Thyroid gland (tissue), 4 donors: Measurements from ENCODE around the gene SYTL3. TPM values are rescaled to one million over a fixed set of nuclear protein-coding genes. Genes with fewer than 3 reads are reported as not detected.
"Not testable (repeated sequence)": the region's sequence is repeated elsewhere in the genome, so short reads cannot be mapped to it uniquely, and the experiment has no call there.

Source experiments
- DNase-seq, 2 donors: peaks; one replicate each; pipeline ENCODE4 v3.0.0-alpha.2; 2019
- H3K27ac ChIP-seq, 3 donors: fragments of 200-600 bp; sonication (generic); 1 replicate in 2 of 3; 2 replicates in 1 of 3; pipeline ENCODE4 v1.5.1; 2016 to 2019; ENCODE audit warnings: mild to moderate bottlenecking in 1 of 3, moderate library complexity in 1 of 3
- H3K27me3 ChIP-seq: fragments of 200-600 bp; sonication (generic); one replicate; pipeline ENCODE4 v1.5.1; 2019
- H3K36me3 ChIP-seq, 2 donors: fragments of 200-600 bp; sonication (generic); one replicate each; pipeline ENCODE4 v1.5.1; 2016 to 2019
- H3K4me1 ChIP-seq, 2 donors: fragments of 200-600 bp; sonication (generic); one replicate each; pipeline ENCODE4 v1.5.1; 2017 to 2019
- H3K4me3 ChIP-seq, 3 donors: fragments of 200-600 bp; sonication (generic); replicated peaks in 1 of 3; 1 replicate in 2 of 3; 2 replicates in 1 of 3; pipeline ENCODE4 v1.5.1; 2016; ENCODE audit warnings: mild to moderate bottlenecking in 1 of 3
- H3K9me3 ChIP-seq: fragments of 200-600 bp; sonication (generic); one replicate; pipeline ENCODE4 v1.5.1; 2017
- CTCF ChIP-seq, 6 experiments: fragments of 200-600 bp in 3 of 6; fragments of 450-650 bp in 3 of 6; sonication (generic) in 3 of 6; IDR thresholded peaks; one replicate each; pipeline ENCODE4 v1.5.1; 2016 to 2019; ENCODE audit warnings: antibody characterized with exemption in 6 of 6, mild to moderate bottlenecking in 2 of 6, inconsistent platforms in 1 of 6, moderate library complexity in 1 of 6
- POLR2A ChIP-seq, 2 donors: fragments of 450-650 bp; IDR thresholded peaks; one replicate each; pipeline ENCODE4 v1.6.1; 2017; ENCODE audit warnings: antibody characterized with exemption in 2 of 2, mild to moderate bottlenecking in 2 of 2, moderate library complexity in 1 of 2
- WGBS, 2 donors: methylation state at CpG; one replicate each; pipeline ENCODE4 v1.1.5; 2017; 5-methylcytosine and 5-hydroxymethylcytosine counted together
- intact Hi-C: fragments of 100-400 bp; cut with DNase I; formaldehyde crosslinking; loops from one replicate; pipeline ENCODE4 v1.15.1; 2023
- total RNA-seq, 4 donors: library from RNA; depleted of rRNA; stranded (reverse); fragments of >200 nt; gene quantifications; one replicate each; pipeline ENCODE4 v1.2.3, GENCODE V29; 2016

SYTL3 gene
- total RNA-seq, 4 donors from 2014 or later: 16.9 to 33.0 (median 24.4) TPM

GRCh38 chr6:158789115-158789917 is 139.5 kb downstream of the SYTL3 start:
- intact Hi-C loops: no loop called here
- peak; percentile 67 to 72 for DNase-seq
- no peak overlapping the region for H3K4me3 ChIP-seq
- peaks cover 18 to 22% of the 10 kb centered on the region in 2 donors for H3K36me3 ChIP-seq
- H3K27ac ChIP-seq: peak overlapping the region in 2 of 3 donors; percentile 69 to 77
- 56 to 59% methylated on average over 11 of the region's 11 CpGs for WGBS, 2 donors
- no peaks in the 10 kb centered on the region for H3K9me3 ChIP-seq
- H3K27me3 ChIP-seq: no peaks in the 10 kb centered on the region
- no peak for TF ChIP-seq CTCF (IDR thresholded peaks at IDR 0.05)
- peak in 1 of 2 donors; percentile 13 for TF ChIP-seq POLR2A (IDR thresholded peaks at IDR 0.05)
- peaks cover 49 to 66% of the 10 kb centered on the region in 2 donors for H3K4me1 ChIP-seq

GRCh38 chr6:158791274-158791855 is 141.5 kb downstream of the SYTL3 start:
- Histone ChIP-seq H3K27me3 (no peaks in the 10 kb centered on the region), H3K4me3 (no peak overlapping the region), H3K36me3 (peaks cover 15 to 20% of the 10 kb centered on the region in 2 donors), H3K4me1 (peaks cover 41 to 60% of the 10 kb centered on the region in 2 donors), H3K27ac (peak overlapping the region in 1 of 3 donors; percentile 15), H3K9me3 (no peaks in the 10 kb centered on the region)
- no peak for TF ChIP-seq POLR2A (IDR thresholded peaks at IDR 0.05)
- TF ChIP-seq CTCF (IDR thresholded peaks at IDR 0.05): no peak
- intact Hi-C loops: no loop called here
- DNase-seq: no peak
- 85 to 87% methylated on average over 7 of the region's 7 CpGs for WGBS, 2 donors

- H3K9me3 ChIP-seq, H3K27ac ChIP-seq, H3K4me3 ChIP-seq, intact Hi-C loops, DNase-seq, H3K27me3 ChIP-seq: not testable (repeated sequence)
- Histone ChIP-seq H3K36me3 (peaks cover 13% of the 10 kb centered on the region in 2 donors), H3K4me1 (peaks cover 53 to 63% of the 10 kb centered on the region in 2 donors)
- 84 to 87% methylated on average over 10 of the region's 10 CpGs for WGBS, 2 donors
These were observed 142.7 kb downstream of the SYTL3 start for GRCh38 chr6:158792505-158792904.

- no peak for TF ChIP-seq POLR2A (IDR thresholded peaks at IDR 0.05)
- peak in 4 of 6 experiments; percentile 12 to 34 (median 17) for TF ChIP-seq CTCF (IDR thresholded peaks at IDR 0.05)
- Histone ChIP-seq H3K4me3 (no peak overlapping the region), H3K4me1 (peaks cover 61 to 71% of the 10 kb centered on the region in 2 donors), H3K27ac (no peak overlapping the region), H3K27me3 (no peaks in the 10 kb centered on the region), H3K36me3 (peaks cover 4% of the 10 kb centered on the region in 2 donors), H3K9me3 (no peaks in the 10 kb centered on the region)
- intact Hi-C loops: no loop called here
- DNase-seq: no peak
- WGBS, 2 donors: 40 to 50% methylated on average over 1 of the region's 1 CpG
These were observed 143.6 kb downstream of the SYTL3 start for GRCh38 chr6:158793432-158793831.

GRCh38 chr6:158795516-158795915 is 145.7 kb downstream of the SYTL3 start:
- H3K4me1 ChIP-seq: peaks cover 68 to 77% of the 10 kb centered on the region in 2 donors
- no peak overlapping the region for H3K4me3 ChIP-seq
- DNase-seq: no peak
- TF ChIP-seq CTCF (IDR thresholded peaks at IDR 0.05): no peak
- TF ChIP-seq POLR2A (IDR thresholded peaks at IDR 0.05): no peak
- no peaks in the 10 kb centered on the region for H3K9me3 ChIP-seq
- WGBS, 2 donors: 85 to 91% methylated on average over 5 of the region's 5 CpGs
- no peaks in the 10 kb centered on the region for H3K27me3 ChIP-seq
- peak overlapping the region in 1 of 3 donors; percentile 67 for H3K27ac ChIP-seq
- intact Hi-C loops: no loop called here
- H3K36me3 ChIP-seq: no peaks in the 10 kb centered on the region
